ENCODE data around the gene RAB27A. TPM values are rescaled to one million over a fixed set of nuclear protein-coding genes. Genes with fewer than 3 reads are reported as not detected.

Gene RAB27A
- total and polyA plus RNA-seq, 2 of the 13 experiments (the other 11 are each of a cell fraction or from before 2014, with no cell fraction given): 3.4 to 8.1 TPM

GRCh38 chr15:55337160-55337559, 47.5 kb upstream of the RAB27A start:
- intact Hi-C loops (cut with micrococcal nuclease; ENCODE audit: unreplicated experiment): no loop called here
- no peak overlapping the region for H2AFZ ChIP-seq (ENCODE audit: low read length)
- no peaks in the 10 kb centered on the region for H3K9me3 ChIP-seq (ENCODE audit: low read length)
- no peaks in the 10 kb centered on the region for H3K79me2 ChIP-seq (ENCODE audit: insufficient read depth, low read length)
- H3K4me3 ChIP-seq (replicated peaks in 1 of 3; ENCODE audit: insufficient read depth in 1 of 3, low read depth in 2 of 3, low read length in 3 of 3): no peak overlapping the region
- no CpG with 5 or more reads among the region's 1 CpG for WGBS (ENCODE audit: low lambda C conversion rate)
- H3K4me2 ChIP-seq (ENCODE audit: low read depth, low read length): no peak overlapping the region
- H4K20me1 ChIP-seq (ENCODE audit: insufficient read depth, low read length): no peaks in the 10 kb centered on the region
- peaks cover 0 to 17% of the 10 kb centered on the region in 2 experiments; a peak in 2 of 5 replicates for H3K36me3 ChIP-seq (replicated peaks in 1 of 2; ENCODE audit: control insufficient read depth in 1 of 2, insufficient read depth in 2 of 2, low read length in 2 of 2)
- ChIA-PET CTCF (ENCODE audit: low intra/inter-chr PET ratio, low total read pairs) (no interaction called here), POLR2A (no interaction called here)
- no peaks in the 10 kb centered on the region for H3K27me3 ChIP-seq (ENCODE audit: control insufficient read depth in 1 of 2, insufficient read depth in 2 of 2, low read length in 2 of 2)
- TF ChIP-seq ZNF839 (CRISPR knock-in tag; IDR thresholded peaks at IDR 0.05; ENCODE audit: borderline replicate concordance) (no peak), ELF4 (CRISPR knock-in tag; IDR thresholded peaks at IDR 0.05; ENCODE audit: borderline replicate concordance) (no peak), PAWR (CRISPR knock-in tag; IDR thresholded peaks at IDR 0.05; ENCODE audit: borderline replicate concordance) (no peak)
- no peak overlapping the region for H3K9ac ChIP-seq (ENCODE audit: insufficient read depth, low read depth, low read length)
- in situ Hi-C loops (cut with HindIII; ENCODE audit: extremely low pct_ligation_motif_present, low pct_unique_long_range_greater_than_20kb): no loop called here
- no peak overlapping the region for H3K27ac ChIP-seq (ENCODE audit: extremely low read length, insufficient read depth, low read length)
- DNase-seq (ENCODE audit: low spot score): no peak
- no TSS peak for BruUV-seq (replicated peaks)
- no peaks in the 10 kb centered on the region for H3K4me1 ChIP-seq (ENCODE audit: insufficient read depth, low read length)
- ATAC-seq: no peak
- FAIRE-seq: no peak

- Histone ChIP-seq H3K9me3 (ENCODE audit: low read length) (no peaks in the 10 kb centered on the region), H3K36me3 (replicated peaks in 1 of 2; ENCODE audit: control insufficient read depth in 1 of 2, insufficient read depth in 2 of 2, low read length in 2 of 2) (peaks cover 1 to 16% of the 10 kb centered on the region in 2 experiments; a peak in 3 of 5 replicates), H3K27ac (ENCODE audit: extremely low read length, insufficient read depth, low read length) (no peak overlapping the region), H4K20me1 (ENCODE audit: insufficient read depth, low read length) (no peaks in the 10 kb centered on the region), H3K4me2 (ENCODE audit: low read depth, low read length) (no peak overlapping the region), H2AFZ (ENCODE audit: low read length) (no peak overlapping the region), H3K9ac (ENCODE audit: insufficient read depth, low read depth, low read length) (no peak overlapping the region), H3K79me2 (ENCODE audit: insufficient read depth, low read length) (no peaks in the 10 kb centered on the region), H3K27me3 (ENCODE audit: control insufficient read depth in 1 of 2, insufficient read depth in 2 of 2, low read length in 2 of 2) (no peaks in the 10 kb centered on the region), H3K4me1 (ENCODE audit: insufficient read depth, low read length) (no peaks in the 10 kb centered on the region), H3K4me3 (replicated peaks in 1 of 3; ENCODE audit: insufficient read depth in 1 of 3, low read depth in 2 of 3, low read length in 3 of 3) (no peak overlapping the region)
- DNase-seq (ENCODE audit: low spot score) (peak; percentile 26), ATAC-seq (no peak), FAIRE-seq (no peak)
- in situ Hi-C loops (cut with HindIII; ENCODE audit: extremely low pct_ligation_motif_present, low pct_unique_long_range_greater_than_20kb): no loop called here
- TF ChIP-seq RNF219 (CRISPR knock-in tag; IDR thresholded peaks at IDR 0.05): no peak
- TF ChIP-seq, protein P1, sequence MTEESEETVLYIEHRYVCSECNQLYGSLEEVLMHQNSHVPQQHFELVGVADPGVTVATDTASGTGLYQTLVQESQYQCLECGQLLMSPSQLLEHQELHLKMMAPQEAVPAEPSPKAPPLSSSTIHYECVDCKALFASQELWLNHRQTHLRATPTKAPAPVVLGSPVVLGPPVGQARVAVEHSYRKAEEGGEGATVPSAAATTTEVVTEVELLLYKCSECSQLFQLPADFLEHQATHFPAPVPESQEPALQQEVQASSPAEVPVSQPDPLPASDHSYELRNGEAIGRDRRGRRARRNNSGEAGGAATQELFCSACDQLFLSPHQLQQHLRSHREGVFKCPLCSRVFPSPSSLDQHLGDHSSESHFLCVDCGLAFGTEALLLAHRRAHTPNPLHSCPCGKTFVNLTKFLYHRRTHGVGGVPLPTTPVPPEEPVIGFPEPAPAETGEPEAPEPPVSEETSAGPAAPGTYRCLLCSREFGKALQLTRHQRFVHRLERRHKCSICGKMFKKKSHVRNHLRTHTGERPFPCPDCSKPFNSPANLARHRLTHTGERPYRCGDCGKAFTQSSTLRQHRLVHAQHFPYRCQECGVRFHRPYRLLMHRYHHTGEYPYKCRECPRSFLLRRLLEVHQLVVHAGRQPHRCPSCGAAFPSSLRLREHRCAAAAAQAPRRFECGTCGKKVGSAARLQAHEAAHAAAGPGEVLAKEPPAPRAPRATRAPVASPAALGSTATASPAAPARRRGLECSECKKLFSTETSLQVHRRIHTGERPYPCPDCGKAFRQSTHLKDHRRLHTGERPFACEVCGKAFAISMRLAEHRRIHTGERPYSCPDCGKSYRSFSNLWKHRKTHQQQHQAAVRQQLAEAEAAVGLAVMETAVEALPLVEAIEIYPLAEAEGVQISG (CRISPR knock-in tag; IDR thresholded peaks at IDR 0.05): peak; percentile 85
- TF ChIP-seq CEBPB (IDR thresholded peaks at IDR 0.05; ENCODE audit: borderline replicate concordance, low read depth, low read length): peak; percentile 32; the same call in 1 of the 2 replicates
- 0 out of 2 replicates have a peak, but pooled peaks have one; percentile 11 for TF ChIP-seq CEBPG (CRISPR knock-in tag; IDR thresholded peaks at IDR 0.05)
- TF ChIP-seq ZNF256 (CRISPR knock-in tag; conservative IDR thresholded peaks at IDR 0.05): no peak
- TF ChIP-seq ZFY (CRISPR knock-in tag; IDR thresholded peaks at IDR 0.05): no peak
- no peak for TF ChIP-seq SRSF4 (IDR thresholded peaks at IDR 0.05; ENCODE audit: low read depth, low read length, poor library complexity, severe bottlenecking)
- no peak for TF ChIP-seq ZNF83 (CRISPR knock-in tag; IDR thresholded peaks at IDR 0.05; ENCODE audit: borderline replicate concordance)
- ChIA-PET CTCF (ENCODE audit: low intra/inter-chr PET ratio, low total read pairs) (no interaction called here), POLR2A (no interaction called here)
- no TSS peak for BruUV-seq (replicated peaks)
- intact Hi-C loops (cut with micrococcal nuclease; ENCODE audit: unreplicated experiment): no loop called here
- WGBS (ENCODE audit: low lambda C conversion rate): 87% methylated on average over 1 of the region's 1 CpG
Measured at GRCh38 chr15:55334997-55335396, 45.4 kb upstream of the RAB27A start.
